Measurements from ENCODE around the gene TSPEAR. TPM values are rescaled to one million over a fixed set of nuclear protein-coding genes. Genes with fewer than 3 reads are reported as not detected.

TSPEAR gene
- total and polyA plus RNA-seq, 2 of the 13 experiments (the other 11 are each of a cell fraction or from before 2014, with no cell fraction given) = 0.07 to 0.32 TPM

DNA sequence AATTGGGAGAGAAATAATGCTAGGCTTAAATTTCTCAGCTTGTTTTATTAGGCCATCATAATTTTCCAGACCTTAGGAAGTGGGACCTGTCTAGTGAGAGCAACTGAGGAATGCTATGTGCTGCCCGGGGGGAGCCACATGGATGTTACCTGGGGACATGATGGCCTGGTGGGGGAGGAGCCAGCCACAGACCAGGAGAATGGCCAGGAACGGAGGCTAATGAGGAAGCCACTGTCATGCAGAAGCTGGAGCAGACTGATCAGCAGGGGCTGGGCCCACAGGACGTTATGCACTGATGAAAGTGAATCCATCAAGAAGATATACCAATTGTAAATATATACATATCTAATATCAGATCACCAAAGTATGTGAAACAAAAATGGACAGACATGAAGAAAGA is 166.8 kb downstream of the TSPEAR start (continued):
- TF ChIP-seq, protein P1, sequence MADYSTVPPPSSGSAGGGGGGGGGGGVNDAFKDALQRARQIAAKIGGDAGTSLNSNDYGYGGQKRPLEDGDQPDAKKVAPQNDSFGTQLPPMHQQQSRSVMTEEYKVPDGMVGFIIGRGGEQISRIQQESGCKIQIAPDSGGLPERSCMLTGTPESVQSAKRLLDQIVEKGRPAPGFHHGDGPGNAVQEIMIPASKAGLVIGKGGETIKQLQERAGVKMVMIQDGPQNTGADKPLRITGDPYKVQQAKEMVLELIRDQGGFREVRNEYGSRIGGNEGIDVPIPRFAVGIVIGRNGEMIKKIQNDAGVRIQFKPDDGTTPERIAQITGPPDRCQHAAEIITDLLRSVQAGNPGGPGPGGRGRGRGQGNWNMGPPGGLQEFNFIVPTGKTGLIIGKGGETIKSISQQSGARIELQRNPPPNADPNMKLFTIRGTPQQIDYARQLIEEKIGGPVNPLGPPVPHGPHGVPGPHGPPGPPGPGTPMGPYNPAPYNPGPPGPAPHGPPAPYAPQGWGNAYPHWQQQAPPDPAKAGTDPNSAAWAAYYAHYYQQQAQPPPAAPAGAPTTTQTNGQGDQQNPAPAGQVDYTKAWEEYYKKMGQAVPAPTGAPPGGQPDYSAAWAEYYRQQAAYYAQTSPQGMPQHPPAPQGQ (CRISPR knock-in tag; IDR thresholded peaks at IDR 0.05; ENCODE audit: borderline replicate concordance) = no peak
- TF ChIP-seq CCAR2 (optimal IDR thresholded peaks at IDR 0.05; ENCODE audit: low read depth, low read length) (no peak), ZNF543 (CRISPR knock-in tag; IDR thresholded peaks at IDR 0.05) (no peak), ZNF264 (CRISPR knock-in tag; IDR thresholded peaks at IDR 0.05) (no peak), ZNF260 (CRISPR knock-in tag; IDR thresholded peaks at IDR 0.05; ENCODE audit: borderline replicate concordance, low read depth) (no peak), KDM4B (CRISPR knock-in tag; IDR thresholded peaks at IDR 0.05) (no peak), ZNF746 (CRISPR knock-in tag; IDR thresholded peaks at IDR 0.05) (no peak), SIN3A (IDR thresholded peaks at IDR 0.05; ENCODE audit: borderline replicate concordance, low read depth, low read length) (no peak)
- TF ChIP-seq, protein P2, sequence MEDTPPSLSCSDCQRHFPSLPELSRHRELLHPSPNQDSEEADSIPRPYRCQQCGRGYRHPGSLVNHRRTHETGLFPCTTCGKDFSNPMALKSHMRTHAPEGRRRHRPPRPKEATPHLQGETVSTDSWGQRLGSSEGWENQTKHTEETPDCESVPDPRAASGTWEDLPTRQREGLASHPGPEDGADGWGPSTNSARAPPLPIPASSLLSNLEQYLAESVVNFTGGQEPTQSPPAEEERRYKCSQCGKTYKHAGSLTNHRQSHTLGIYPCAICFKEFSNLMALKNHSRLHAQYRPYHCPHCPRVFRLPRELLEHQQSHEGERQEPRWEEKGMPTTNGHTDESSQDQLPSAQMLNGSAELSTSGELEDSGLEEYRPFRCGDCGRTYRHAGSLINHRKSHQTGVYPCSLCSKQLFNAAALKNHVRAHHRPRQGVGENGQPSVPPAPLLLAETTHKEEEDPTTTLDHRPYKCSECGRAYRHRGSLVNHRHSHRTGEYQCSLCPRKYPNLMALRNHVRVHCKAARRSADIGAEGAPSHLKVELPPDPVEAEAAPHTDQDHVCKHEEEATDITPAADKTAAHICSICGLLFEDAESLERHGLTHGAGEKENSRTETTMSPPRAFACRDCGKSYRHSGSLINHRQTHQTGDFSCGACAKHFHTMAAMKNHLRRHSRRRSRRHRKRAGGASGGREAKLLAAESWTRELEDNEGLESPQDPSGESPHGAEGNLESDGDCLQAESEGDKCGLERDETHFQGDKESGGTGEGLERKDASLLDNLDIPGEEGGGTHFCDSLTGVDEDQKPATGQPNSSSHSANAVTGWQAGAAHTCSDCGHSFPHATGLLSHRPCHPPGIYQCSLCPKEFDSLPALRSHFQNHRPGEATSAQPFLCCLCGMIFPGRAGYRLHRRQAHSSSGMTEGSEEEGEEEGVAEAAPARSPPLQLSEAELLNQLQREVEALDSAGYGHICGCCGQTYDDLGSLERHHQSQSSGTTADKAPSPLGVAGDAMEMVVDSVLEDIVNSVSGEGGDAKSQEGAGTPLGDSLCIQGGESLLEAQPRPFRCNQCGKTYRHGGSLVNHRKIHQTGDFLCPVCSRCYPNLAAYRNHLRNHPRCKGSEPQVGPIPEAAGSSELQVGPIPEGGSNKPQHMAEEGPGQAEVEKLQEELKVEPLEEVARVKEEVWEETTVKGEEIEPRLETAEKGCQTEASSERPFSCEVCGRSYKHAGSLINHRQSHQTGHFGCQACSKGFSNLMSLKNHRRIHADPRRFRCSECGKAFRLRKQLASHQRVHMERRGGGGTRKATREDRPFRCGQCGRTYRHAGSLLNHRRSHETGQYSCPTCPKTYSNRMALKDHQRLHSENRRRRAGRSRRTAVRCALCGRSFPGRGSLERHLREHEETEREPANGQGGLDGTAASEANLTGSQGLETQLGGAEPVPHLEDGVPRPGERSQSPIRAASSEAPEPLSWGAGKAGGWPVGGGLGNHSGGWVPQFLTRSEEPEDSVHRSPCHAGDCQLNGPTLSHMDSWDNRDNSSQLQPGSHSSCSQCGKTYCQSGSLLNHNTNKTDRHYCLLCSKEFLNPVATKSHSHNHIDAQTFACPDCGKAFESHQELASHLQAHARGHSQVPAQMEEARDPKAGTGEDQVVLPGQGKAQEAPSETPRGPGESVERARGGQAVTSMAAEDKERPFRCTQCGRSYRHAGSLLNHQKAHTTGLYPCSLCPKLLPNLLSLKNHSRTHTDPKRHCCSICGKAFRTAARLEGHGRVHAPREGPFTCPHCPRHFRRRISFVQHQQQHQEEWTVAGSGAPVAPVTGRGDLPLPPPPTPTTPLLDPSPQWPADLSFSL (CRISPR knock-in tag; IDR thresholded peaks at IDR 0.05) = no peak
